ENCODE measurements around the gene CELF5.

DNA sequence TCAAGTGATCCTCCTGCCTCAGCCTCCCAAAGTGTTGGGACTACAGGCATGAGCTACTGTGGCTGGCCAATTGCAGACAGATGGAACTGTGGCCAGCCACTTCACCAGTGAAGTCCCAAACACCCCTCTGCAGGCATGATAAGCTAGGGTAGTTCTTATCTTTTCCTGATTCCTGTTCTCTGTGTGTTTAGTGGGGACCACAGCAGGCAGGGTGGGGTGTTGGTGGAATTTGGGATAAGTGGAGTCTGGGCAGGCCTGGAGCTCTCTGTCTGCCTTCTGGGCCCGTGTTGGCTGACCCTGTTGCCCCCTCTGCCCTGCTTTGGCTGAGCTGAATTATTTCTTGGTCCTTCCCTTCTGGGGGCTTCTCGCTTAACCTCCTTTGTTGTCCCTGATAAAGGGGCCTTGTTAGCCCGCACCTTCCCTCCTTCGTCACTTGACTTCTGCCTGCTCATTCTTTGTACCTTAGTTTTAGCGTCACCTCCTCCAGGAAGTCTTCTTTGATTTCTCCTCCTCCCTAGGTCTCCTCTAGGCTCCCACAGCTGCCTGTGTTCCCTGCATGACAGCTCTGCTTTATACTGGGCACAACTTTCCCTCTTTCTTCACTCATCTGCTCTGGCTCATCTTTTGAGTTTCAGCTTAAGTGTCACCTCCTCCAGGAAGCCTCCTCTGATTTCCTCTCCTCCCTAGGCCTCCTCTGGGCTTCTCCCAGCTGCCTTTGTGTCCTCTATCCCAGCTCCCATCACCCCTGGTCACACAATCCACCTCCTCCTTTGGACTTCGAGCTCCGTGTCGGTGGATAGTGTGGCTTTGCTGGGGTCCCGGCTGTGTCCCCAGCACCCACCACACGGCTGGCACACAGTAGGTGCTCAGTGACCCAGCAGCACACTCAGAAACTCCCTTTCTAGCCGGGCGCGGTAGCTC lies 40.5 kb upstream of the CELF5 start:
- no peak for TF ChIP-seq POLR2A (IDR thresholded peaks at IDR 0.05)
- TF ChIP-seq, protein P1, sequence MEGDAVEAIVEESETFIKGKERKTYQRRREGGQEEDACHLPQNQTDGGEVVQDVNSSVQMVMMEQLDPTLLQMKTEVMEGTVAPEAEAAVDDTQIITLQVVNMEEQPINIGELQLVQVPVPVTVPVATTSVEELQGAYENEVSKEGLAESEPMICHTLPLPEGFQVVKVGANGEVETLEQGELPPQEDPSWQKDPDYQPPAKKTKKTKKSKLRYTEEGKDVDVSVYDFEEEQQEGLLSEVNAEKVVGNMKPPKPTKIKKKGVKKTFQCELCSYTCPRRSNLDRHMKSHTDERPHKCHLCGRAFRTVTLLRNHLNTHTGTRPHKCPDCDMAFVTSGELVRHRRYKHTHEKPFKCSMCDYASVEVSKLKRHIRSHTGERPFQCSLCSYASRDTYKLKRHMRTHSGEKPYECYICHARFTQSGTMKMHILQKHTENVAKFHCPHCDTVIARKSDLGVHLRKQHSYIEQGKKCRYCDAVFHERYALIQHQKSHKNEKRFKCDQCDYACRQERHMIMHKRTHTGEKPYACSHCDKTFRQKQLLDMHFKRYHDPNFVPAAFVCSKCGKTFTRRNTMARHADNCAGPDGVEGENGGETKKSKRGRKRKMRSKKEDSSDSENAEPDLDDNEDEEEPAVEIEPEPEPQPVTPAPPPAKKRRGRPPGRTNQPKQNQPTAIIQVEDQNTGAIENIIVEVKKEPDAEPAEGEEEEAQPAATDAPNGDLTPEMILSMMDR (IDR thresholded peaks at IDR 0.05) = no peak
